Stimulated activated CD8-positive, alpha-beta memory T cell treated with anti-CD3 and anti-CD28 coated beads, Interleukin-15, amount 100 ng/mL, for 24 hours (primary cell): ENCODE measurements around the gene PBX1.
"Not testable (repeated sequence)": the region's sequence is repeated elsewhere in the genome, so short reads cannot be mapped to it uniquely, and the experiment has no call there.

Source experiments
- DNase-seq: peaks from one replicate; pipeline ENCODE4 v3.0.0-alpha.2; 2020; ENCODE audit warnings: low read depth

PBX1 gene

GRCh38 chr1:164590592-164590991 lies 31.6 kb downstream of the PBX1 start:
- DNase-seq = no peak

DNA sequence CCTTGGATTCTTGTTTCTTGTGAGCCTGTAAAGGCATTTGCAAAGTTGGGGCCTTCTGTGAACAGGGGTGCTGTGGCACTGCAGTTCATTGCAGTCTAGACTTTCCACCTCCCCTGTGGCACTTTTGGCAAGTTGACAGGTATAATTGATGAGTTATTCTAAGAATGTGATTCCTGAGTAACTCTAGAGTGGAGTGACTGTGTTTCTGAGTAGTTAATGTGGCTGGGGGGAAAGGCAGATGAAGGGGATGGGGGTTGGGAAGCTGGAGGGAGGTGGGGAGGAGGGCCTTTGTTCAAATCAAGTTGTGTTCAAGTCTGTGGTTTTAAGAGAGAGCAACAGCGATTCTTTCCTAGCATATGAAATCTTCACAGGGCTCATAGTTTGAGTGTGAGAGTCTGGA lies 32.9 kb downstream of the PBX1 start:
- DNase-seq = no peak

GRCh38 chr1:164592634-164593033 lies 33.6 kb downstream of the PBX1 start:
- DNase-seq = no peak

- DNase-seq = no peak
These were observed 36.2 kb downstream of the PBX1 start for GRCh38 chr1:164595212-164595611.

DNA sequence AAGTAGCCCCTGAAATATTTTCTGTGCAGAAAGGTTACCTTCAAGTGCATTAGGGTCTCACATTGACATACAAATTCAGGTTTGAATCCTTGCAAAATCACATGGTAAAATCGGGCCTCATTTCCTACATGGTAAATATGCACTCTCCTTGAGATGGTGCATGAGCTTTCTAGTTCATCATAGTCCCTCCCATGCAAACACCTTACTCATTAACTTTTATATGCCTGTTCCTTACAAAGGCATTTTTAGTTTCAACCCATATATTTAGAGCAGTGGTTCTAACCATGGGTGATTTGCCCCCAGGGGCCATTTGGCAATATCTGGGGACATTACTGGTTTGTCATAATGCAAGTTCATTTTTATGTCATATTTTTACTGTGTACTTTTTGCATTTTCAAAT lies 37.2 kb downstream of the PBX1 start:
- no peak for DNase-seq

- no peak for DNase-seq
These were observed 39.7 kb downstream of the PBX1 start for GRCh38 chr1:164598719-164599118.

DNA sequence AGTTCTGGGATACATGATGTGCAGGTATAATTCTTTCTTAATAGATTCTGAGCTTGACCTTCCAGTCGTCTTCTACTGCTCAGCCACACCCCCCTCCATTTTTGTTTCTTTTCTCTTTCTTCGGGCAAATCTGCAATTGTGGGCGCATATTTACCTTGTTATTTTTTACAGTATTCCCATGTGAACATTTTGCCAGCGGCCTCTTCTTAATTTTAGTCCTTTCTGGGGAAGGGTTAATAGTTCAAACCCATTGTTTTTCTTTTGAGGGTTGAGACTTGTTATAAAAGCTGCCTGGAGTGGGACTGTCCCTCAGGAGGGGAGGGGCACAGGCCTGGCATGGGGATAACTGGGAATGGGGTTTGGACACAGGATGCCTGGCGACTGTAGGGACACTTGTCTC lies 40.3 kb downstream of the PBX1 start:
- DNase-seq = no peak

- DNase-seq = no peak
These were observed 42.6 kb downstream of the PBX1 start for GRCh38 chr1:164601399-164602100.

GRCh38 chr1:164602101-164602422 lies 43.1 kb downstream of the PBX1 start:
- DNase-seq = no peak

DNA sequence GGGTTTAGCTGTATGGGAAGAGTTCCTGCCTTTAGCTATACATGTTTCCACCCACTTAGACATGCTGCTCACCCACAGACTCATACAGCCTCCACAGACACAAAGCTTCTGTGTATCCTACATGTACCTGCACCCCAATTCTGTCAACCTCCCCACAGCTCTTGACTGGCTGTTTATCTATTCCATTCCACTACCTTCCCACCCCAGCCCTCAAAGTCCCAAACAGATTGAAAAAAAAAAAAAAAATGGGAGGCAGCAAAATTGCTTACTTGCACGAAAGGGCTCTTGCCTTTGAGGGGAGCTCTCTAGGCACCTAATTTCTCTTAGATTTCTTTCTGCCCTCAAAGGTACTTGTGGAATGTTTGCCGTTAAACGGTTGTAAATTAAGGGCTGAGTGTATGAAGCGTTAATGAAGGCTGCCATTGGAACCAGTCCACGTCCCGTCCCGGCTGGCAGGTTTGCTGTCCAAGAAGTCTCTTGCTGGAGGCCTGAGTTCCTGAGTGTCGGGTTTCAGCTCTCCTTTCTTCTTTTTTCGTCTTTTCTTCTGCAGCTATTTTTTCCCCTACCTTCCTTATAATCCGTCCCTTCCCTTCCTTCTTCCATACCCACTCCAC lies 43.6 kb downstream of the PBX1 start:
- DNase-seq = no peak

DNA sequence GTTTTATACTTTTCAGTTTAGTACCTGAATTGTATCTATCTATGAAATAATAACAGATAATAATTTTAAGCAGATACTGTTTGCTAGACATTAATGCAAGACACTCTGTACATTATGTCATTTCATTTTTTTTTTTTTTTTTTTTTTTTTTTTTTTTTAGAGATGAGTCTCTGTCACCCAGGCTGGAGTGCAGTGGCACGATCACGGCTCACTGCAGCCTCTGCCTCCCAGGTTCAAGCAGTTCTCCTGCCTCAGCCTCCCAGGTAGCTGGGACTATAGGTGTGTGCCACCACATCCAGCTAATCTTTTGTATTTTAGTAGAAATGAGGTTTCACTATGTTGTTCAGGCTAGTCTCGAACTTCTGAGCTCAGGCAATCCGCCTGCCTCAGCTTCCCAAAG lies 44.8 kb downstream of the PBX1 start:
- DNase-seq = not testable (repeated sequence)

DNA sequence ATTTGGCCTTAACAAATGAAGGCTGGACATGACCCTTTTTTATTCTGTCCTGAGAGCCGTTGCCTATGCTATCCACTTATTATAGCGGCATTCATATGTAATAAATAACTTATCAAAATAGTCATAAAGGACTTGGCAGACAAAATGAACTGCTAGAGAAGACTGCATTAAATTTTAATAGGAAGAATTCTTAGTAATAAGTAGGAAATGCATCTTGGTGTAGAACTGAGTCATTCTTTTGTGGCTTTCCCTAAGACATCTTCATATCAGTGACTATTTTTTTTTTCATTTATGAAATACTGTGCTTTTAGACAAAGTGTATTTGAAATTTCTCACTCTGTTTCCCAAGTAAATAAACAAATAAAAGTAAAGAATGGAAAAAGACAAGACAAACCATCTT lies 45.6 kb downstream of the PBX1 start:
- DNase-seq = no peak

DNA sequence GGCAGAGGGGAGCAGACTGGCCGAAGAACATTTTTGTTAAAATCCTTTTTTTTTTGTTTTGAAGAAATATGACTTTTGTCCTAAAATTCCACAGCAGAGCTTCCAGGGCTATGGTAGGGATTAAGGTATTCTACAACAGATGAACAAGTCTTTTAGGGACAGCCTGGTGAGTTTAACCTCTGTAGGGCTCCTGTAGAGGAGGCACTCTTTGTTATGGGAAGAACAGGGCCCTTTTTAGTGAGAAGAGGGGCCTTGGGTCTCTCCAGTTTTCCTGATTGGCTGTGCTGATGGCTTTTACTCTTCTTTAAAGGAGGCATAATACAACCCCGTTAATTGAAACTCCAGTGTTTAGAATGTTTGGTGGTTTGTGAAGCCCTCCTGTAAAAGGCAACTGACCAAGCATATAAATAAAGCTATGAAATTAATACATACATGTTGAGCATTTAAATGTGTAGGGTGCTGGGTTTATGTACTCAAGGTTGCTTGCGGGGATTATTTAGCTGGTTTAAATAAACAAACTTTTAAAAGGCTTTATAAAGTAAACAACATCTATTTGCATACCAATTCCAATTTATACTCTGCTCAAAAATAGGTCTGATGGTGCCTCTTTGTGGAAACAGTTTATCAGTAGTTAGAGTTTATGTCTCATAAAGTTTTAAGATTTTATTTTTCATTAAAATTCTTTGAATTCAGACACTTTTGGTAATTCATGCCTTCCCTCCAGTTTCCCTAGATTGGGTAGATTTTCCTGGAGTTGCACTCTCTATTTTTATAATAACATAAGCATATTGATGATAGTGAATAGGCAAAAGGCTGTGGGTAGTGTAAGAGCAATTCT lies 46.5 kb downstream of the PBX1 start:
- DNase-seq = no peak

- DNase-seq = no peak
These were observed 48.4 kb downstream of the PBX1 start for GRCh38 chr1:164607351-164607750.

DNA sequence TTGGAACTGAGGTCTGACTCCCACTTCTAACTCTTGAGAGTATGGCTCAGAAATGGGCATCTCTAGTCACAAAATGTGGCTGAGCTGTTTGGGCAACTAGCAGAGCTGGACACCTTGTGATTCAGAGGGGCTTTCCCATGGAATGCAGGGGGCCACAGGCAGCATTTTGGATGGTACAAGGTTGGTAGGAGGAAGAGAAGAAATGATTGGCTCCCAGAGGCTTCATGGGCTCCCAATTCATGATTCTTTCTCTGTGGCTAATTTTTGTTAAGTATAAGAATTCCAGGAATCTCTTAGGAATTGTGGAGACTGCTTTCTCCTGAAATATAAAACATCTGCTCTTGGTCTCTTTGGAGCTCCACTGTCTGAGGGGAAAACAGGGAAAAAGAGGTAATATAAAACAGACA lies 49.7 kb downstream of the PBX1 start:
- no peak for DNase-seq

- DNase-seq = no peak
These were observed 50.1 kb downstream of the PBX1 start for GRCh38 chr1:164609089-164609488.

DNA sequence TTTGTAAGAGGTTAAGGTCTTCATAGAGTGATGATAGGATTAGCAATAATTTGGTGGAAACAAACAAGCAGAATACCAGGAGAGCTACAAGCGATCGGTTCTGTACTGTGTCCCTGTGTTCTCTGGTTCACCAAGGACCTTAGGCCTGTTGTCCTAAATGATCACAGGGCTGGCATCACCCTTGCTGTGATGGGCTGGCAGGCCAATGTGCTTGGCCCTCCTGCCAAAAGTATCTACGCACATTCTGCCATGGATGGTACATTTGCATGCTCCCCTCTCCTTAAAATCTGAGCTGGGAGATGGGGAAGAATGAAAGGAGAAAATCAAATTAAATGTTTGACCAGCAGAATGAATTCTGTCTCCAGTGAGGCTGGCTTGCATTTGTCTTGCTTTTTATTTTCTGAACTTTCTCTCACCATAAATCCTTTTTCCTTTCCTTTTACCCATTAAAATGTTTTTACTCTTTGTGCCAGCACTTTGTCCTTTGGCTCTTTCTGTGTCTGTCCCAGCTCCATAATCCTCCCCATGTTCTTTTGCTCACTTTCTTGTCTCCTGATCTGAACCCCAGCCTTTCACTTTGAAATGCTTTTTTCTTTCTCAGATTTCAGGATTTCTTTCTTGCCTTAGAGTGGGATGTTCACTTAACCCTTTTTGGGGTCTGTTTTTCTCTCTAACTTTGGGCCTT lies 51.7 kb downstream of the PBX1 start:
- DNase-seq = no peak

- DNase-seq = no peak
These were observed 53.0 kb downstream of the PBX1 start for GRCh38 chr1:164611754-164612642.

- DNase-seq = no peak
These were observed 54.2 kb downstream of the PBX1 start for GRCh38 chr1:164613176-164613575.

DNA sequence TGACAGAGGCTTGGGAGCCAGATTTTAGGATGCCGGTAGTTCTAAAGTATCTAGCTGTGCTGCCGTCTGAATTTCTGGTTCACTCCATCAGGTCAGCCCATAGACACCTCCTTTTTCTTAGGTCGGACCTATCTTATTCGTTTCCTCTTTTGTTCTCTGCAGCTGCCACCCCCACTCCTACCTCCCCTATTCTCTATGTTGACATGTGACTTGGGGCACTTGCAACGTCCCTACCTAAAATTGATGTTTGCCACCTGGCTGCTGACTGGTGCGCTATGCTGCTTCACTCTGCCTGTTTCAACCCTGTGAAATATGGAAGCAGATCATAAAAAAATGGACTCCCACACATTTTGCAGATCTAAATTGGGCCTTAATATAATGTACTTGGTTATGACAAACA lies 55.3 kb downstream of the PBX1 start:
- no peak for DNase-seq

DNA sequence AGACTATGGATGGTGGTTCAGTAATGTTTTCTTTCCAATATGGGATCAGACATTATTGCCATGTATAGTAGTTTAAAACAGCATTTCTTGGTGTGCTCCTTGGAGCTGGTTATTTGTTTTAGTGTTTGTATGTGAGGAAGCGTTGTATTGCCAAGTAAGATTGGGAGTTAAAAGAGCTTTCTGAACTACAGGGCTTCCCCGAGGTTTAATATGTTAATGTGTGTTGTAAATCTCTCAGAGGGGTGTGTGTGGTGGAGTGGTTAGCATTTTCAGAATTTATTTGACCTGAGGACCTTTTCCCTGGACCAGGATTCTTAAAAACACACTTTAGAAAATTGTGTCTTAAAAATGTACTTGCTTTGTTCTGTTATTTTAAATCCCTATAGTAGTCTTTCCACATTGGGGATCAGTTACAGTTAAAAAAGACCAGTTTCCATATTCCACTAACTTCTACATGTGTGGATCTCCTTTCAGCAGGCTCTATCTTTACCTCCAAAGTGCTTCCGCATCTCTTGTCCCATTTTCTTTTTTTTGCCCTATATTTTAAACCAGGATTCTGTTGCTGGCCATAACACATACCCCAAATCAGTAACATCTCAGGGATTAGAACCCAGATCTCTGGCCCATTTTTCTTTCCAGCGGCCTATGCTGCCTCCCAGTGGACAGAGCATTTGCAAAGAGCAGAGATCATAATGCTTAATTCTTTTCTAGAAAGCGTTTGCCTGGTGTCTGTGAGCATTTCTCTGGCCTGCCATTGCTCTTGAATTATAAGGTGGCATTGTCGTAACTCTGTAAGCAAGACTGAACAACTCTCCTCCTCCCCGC lies 58.6 kb downstream of the PBX1 start:
- DNase-seq = no peak
